Parathyroid adenoma (tissue), 2 donors: ENCODE results near the gene ZDHHC5.
"Not testable (repeated sequence)": the region's sequence is repeated elsewhere in the genome, so short reads cannot be mapped to it uniquely, and the experiment has no call there.

Experiments used
- H2AFZ ChIP-seq: fragments of 300-600 bp; sonication (generic); one replicate; pipeline ENCODE4 v1.7.0; 2017; ENCODE audit warnings: antibody characterized with exemption, mild to moderate bottlenecking
- H3K27ac ChIP-seq: fragments of 300-600 bp; sonication (generic); one replicate; pipeline ENCODE4 v1.7.0; 2017
- H3K27me3 ChIP-seq: fragments of 300-600 bp; sonication (generic); one replicate; pipeline ENCODE4 v1.7.0; 2017; ENCODE audit warnings: low read length; ENCODE audit not compliant: control insufficient read depth, insufficient read depth
- H3K36me3 ChIP-seq: fragments of 300-600 bp; sonication (generic); one replicate; pipeline ENCODE4 v1.7.0; 2017; ENCODE audit warnings: low read length; ENCODE audit not compliant: control insufficient read depth, insufficient read depth
- H3K4me1 ChIP-seq: fragments of 300-600 bp; sonication (generic); one replicate; pipeline ENCODE4 v1.7.0; 2017; ENCODE audit warnings: control low read depth
- H3K4me2 ChIP-seq: fragments of 300-600 bp; sonication (generic); one replicate; pipeline ENCODE4 v1.7.0; 2017; ENCODE audit warnings: low read length
- H3K4me3 ChIP-seq: fragments of 300-600 bp; sonication (generic); one replicate; pipeline ENCODE4 v1.7.0; 2017; ENCODE audit warnings: low read depth, low read length
- H3K79me2 ChIP-seq: fragments of 300-600 bp; sonication (generic); one replicate; pipeline ENCODE4 v1.7.0; 2017; ENCODE audit warnings: control low read depth
- H3K9ac ChIP-seq: fragments of 300-600 bp; sonication (generic); one replicate; pipeline ENCODE4 v1.7.0; 2017; ENCODE audit warnings: mild to moderate bottlenecking
- H3K9me3 ChIP-seq: fragments of 300-600 bp; sonication (generic); one replicate; pipeline ENCODE4 v1.7.0; 2017; ENCODE audit warnings: low read length; ENCODE audit not compliant: control insufficient read depth
- TF ChIP-seq, protein P1 (sequence below): fragments of 300-600 bp; sonication (generic); IDR thresholded peaks from one replicate; pipeline ENCODE4 v1.7.0; 2017; ENCODE audit warnings: antibody characterized with exemption, mild to moderate bottlenecking
- donor health status: primary hyperparathyroidism.

ZDHHC5 gene

GRCh38 chr11:57650739-57651090 lies 17.2 kb upstream of the ZDHHC5 start:
- Histone ChIP-seq H3K79me2 (no peaks in the 10 kb centered on the region), H3K9ac (no peak overlapping the region), H3K9me3 (no peaks in the 10 kb centered on the region), H3K4me1 (no peaks in the 10 kb centered on the region), H3K4me3 (no peak overlapping the region), H2AFZ (no peak overlapping the region), H3K36me3 (no peaks in the 10 kb centered on the region), H3K27me3 (no peaks in the 10 kb centered on the region), H3K4me2 (no peak overlapping the region), H3K27ac (no peak overlapping the region)
- TF ChIP-seq, protein P1, sequence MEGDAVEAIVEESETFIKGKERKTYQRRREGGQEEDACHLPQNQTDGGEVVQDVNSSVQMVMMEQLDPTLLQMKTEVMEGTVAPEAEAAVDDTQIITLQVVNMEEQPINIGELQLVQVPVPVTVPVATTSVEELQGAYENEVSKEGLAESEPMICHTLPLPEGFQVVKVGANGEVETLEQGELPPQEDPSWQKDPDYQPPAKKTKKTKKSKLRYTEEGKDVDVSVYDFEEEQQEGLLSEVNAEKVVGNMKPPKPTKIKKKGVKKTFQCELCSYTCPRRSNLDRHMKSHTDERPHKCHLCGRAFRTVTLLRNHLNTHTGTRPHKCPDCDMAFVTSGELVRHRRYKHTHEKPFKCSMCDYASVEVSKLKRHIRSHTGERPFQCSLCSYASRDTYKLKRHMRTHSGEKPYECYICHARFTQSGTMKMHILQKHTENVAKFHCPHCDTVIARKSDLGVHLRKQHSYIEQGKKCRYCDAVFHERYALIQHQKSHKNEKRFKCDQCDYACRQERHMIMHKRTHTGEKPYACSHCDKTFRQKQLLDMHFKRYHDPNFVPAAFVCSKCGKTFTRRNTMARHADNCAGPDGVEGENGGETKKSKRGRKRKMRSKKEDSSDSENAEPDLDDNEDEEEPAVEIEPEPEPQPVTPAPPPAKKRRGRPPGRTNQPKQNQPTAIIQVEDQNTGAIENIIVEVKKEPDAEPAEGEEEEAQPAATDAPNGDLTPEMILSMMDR: no peak

- H3K79me2 ChIP-seq: no peaks in the 10 kb centered on the region
- H3K36me3 ChIP-seq: no peaks in the 10 kb centered on the region
- H3K4me3 ChIP-seq: no peak overlapping the region
- no peaks in the 10 kb centered on the region for H3K4me1 ChIP-seq
- H3K4me2 ChIP-seq: no peak overlapping the region
- no peak overlapping the region for H3K9ac ChIP-seq
- H2AFZ ChIP-seq: no peak overlapping the region
- TF ChIP-seq, protein P1: no peak
- H3K27ac ChIP-seq: no peak overlapping the region
- H3K9me3 ChIP-seq: no peaks in the 10 kb centered on the region
- no peaks in the 10 kb centered on the region for H3K27me3 ChIP-seq
Measured at GRCh38 chr11:57651408-57651807, 16.5 kb upstream of the ZDHHC5 start.

GRCh38 chr11:57652230-57652629 lies 15.7 kb upstream of the ZDHHC5 start:
- not testable (repeated sequence) for H3K4me2 ChIP-seq, H3K27ac ChIP-seq, H3K9ac ChIP-seq, H2AFZ ChIP-seq, H3K9me3 ChIP-seq, H3K27me3 ChIP-seq, H3K36me3 ChIP-seq, H3K4me1 ChIP-seq, H3K79me2 ChIP-seq, H3K4me3 ChIP-seq

GRCh38 chr11:57652662-57653061 lies 15.3 kb upstream of the ZDHHC5 start:
- Histone ChIP-seq H3K79me2 (no peaks in the 10 kb centered on the region), H2AFZ (no peak overlapping the region), H3K27ac (no peak overlapping the region), H3K4me2 (no peak overlapping the region), H3K9me3 (no peaks in the 10 kb centered on the region), H3K4me3 (no peak overlapping the region), H3K4me1 (no peaks in the 10 kb centered on the region), H3K9ac (no peak overlapping the region), H3K36me3 (no peaks in the 10 kb centered on the region), H3K27me3 (no peaks in the 10 kb centered on the region)
- TF ChIP-seq, protein P1: no peak

DNA sequence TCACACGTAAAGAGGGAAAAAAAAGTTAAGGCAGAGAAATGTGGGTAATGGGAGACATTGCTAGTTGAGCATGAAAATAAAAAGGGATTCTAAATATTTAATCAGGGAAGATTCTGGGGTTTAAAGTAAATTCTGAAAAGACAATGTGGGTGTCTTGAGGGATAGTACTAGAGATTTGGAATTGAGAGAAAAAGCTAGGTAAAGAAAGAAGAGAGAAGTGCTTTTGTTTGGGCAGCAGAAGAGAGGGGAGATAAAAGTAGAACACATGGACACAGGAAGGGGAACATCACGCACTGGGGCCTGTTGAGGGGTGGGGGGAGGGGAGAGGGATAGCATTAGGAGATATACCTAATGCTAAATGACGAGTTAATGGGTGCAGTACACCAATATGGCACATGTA lies 14.8 kb upstream of the ZDHHC5 start:
- TF ChIP-seq, protein P1: no peak
- Histone ChIP-seq H3K79me2 (no peaks in the 10 kb centered on the region), H3K9ac (no peak overlapping the region), H3K27me3 (no peaks in the 10 kb centered on the region), H3K9me3 (no peaks in the 10 kb centered on the region), H3K36me3 (no peaks in the 10 kb centered on the region), H3K4me2 (no peak overlapping the region), H3K4me3 (no peak overlapping the region), H3K4me1 (no peaks in the 10 kb centered on the region), H2AFZ (no peak overlapping the region), H3K27ac (no peak overlapping the region)
